ENCODE results near the gene CCDC102A. TPM values are rescaled to one million over a fixed set of nuclear protein-coding genes. Genes with fewer than 3 reads are reported as not detected.
A peak's percentile ranks its signal among the peaks of the same experiment; 100 is the strongest.

Gene CCDC102A
- total and polyA plus RNA-seq, 2 of the 13 experiments (the other 11 are each of a cell fraction or from before 2014, with no cell fraction given): 2.1 to 2.8 TPM

DNA sequence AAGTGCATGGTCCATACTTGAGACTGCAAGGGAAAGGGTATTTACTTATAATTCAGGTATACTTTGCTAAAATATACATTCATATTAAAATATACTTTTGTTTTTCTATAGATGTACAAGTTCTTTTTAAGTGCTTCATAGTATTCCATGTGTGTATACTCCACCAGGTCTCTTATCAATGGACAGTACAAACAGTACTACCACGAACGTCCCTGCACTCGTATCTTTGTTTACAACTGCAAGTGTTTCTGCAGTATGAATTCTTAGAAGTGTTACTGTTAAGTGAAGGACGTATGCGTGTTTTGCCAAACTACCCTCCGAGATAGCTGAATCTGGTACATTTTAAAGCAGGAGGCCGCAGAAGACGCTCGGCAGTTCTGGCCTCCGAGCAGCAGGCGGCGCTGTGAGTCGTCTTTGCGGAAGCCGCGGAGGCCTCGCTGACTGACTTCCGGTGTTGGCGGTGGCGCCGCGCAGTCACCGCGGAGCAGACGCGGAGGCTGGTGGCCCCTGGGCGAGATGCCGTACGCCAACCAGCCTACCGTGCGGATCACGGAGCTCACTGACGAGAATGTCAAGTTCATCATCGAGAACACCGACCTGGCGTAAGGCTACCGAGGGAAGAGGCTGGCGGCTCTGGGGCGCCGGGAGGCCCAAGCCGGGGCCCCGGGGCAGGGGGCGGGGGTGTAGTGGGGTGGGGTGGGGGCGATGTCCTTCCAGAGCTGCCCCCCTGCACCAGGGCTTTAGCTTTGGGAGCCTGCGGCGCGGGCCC is 74.0 kb downstream of the CCDC102A start, which contains the start of gene POLR2C (continued):
- TF ChIP-seq ZNF772 (CRISPR knock-in tag; IDR thresholded peaks at IDR 0.05) (peak; percentile 80; the same call in 1 of the 2 replicates), SIX4 (CRISPR knock-in tag; IDR thresholded peaks at IDR 0.05) (peak; percentile 68; the same call in 1 of the 2 replicates), ZNF468 (CRISPR knock-in tag; IDR thresholded peaks at IDR 0.05) (peak; percentile 88; the same call in 1 of the 2 replicates), MAX (IDR thresholded peaks at IDR 0.05) (peak; percentile 78), CEBPG (CRISPR knock-in tag; IDR thresholded peaks at IDR 0.05) (peak; percentile 48), SAP130 (CRISPR knock-in tag; IDR thresholded peaks at IDR 0.05; ENCODE audit: low read depth) (peak; percentile 98), CCDC6 (CRISPR knock-in tag; IDR thresholded peaks at IDR 0.05) (peak; percentile 84; the same call in 1 of the 2 replicates), SIN3B (IDR thresholded peaks at IDR 0.05; ENCODE audit: low read length) (peak; percentile 80), ZNF256 (CRISPR knock-in tag; conservative IDR thresholded peaks at IDR 0.05) (peak; percentile 87), SMARCE1 (IDR thresholded peaks at IDR 0.05; ENCODE audit: borderline replicate concordance) (no peak), ELF4 (CRISPR knock-in tag; IDR thresholded peaks at IDR 0.05; ENCODE audit: borderline replicate concordance) (no peak), TRIM24 (CRISPR knock-in tag; IDR thresholded peaks at IDR 0.05) (no peak), ESRRA (CRISPR knock-in tag; IDR thresholded peaks at IDR 0.05; ENCODE audit: low read depth) (peak; percentile 82), ZNF354B (CRISPR knock-in tag; IDR thresholded peaks at IDR 0.05) (no peak), SMYD3 (CRISPR knock-in tag; IDR thresholded peaks at IDR 0.05) (no peak), HOXA7 (CRISPR knock-in tag; IDR thresholded peaks at IDR 0.05) (no peak), ZNF749 (CRISPR knock-in tag; IDR thresholded peaks at IDR 0.05; ENCODE audit: borderline replicate concordance) (peak; percentile 83), REL (CRISPR knock-in tag; conservative IDR thresholded peaks at IDR 0.05) (no peak), ZBTB26 (CRISPR knock-in tag; IDR thresholded peaks at IDR 0.05; ENCODE audit: borderline replicate concordance) (peak; percentile 93), TP53 (CRISPR knock-in tag; conservative IDR thresholded peaks at IDR 0.05) (peak; percentile 82), TAF15 (IDR thresholded peaks at IDR 0.05; ENCODE audit: low read depth, low read length, poor library complexity, severe bottlenecking) (no peak), NR1H2 (CRISPR knock-in tag; IDR thresholded peaks at IDR 0.05; ENCODE audit: borderline replicate concordance, low read depth) (peak; percentile 65; the same call in 1 of the 2 replicates), ZNF331 (CRISPR knock-in tag; IDR thresholded peaks at IDR 0.05) (peak; percentile 96), FOXO1 (CRISPR knock-in tag; IDR thresholded peaks at IDR 0.05) (peak; percentile 91), AHR (CRISPR knock-in tag; IDR thresholded peaks at IDR 0.05) (peak; percentile 82; the same call in 1 of the 2 replicates)
- TF ChIP-seq, protein P1, sequence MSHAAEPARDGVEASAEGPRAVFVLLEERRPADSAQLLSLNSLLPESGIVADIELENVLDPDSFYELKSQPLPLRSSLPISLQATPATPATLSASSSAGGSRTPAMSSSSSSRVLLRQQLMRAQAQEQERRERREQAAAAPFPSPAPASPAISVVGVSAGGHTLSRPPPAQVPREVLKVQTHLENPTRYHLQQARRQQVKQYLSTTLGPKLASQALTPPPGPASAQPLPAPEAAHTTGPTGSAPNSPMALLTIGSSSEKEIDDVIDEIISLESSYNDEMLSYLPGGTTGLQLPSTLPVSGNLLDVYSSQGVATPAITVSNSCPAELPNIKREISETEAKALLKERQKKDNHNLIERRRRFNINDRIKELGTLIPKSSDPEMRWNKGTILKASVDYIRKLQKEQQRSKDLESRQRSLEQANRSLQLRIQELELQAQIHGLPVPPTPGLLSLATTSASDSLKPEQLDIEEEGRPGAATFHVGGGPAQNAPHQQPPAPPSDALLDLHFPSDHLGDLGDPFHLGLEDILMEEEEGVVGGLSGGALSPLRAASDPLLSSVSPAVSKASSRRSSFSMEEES (CRISPR knock-in tag; IDR thresholded peaks at IDR 0.05): no peak; the same call in 1 of the 2 replicates
- TF ChIP-seq, protein P2, sequence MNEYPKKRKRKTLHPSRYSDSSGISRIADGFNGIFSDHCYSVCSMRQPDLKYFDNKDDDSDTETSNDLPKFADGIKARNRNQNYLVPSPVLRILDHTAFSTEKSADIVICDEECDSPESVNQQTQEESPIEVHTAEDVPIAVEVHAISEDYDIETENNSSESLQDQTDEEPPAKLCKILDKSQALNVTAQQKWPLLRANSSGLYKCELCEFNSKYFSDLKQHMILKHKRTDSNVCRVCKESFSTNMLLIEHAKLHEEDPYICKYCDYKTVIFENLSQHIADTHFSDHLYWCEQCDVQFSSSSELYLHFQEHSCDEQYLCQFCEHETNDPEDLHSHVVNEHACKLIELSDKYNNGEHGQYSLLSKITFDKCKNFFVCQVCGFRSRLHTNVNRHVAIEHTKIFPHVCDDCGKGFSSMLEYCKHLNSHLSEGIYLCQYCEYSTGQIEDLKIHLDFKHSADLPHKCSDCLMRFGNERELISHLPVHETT (CRISPR knock-in tag; conservative IDR thresholded peaks at IDR 0.05): peak; percentile 93

Data from HepG2 (cell line).